ENCODE data around the gene SLC5A2.

DNA sequence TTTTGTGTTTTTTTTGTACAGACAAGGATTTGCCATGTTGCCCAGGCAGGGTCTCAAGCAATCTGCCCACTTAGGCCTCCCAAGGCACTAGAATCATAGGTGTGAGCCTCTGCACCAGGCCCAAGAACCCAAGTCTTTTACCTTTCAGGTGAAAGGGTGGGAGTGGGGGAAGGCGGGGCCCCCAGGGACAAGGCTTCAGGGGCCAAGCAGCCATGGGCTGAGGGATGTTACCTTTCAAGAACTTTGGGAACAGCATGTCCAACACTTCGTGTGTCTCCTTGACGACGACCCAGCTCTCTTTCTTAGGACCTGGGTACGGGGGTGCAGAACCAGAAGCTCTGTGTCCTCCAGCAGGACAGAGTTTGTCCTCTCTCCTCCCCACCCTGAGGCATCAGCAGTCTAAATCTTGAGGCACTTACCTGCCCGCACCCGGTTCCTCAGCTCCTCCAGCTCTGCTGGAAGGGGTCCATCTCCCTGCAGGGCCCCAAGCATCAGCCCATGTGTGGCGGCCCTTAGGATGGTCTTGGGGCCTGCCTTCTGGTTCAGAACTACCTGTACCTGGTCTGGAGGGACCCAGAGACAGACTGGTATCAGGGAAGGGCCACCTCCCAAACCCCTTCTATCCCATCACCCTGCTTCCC, 9.0 kb downstream of the SLC5A2 start:
- TF ChIP-seq, protein P1, sequence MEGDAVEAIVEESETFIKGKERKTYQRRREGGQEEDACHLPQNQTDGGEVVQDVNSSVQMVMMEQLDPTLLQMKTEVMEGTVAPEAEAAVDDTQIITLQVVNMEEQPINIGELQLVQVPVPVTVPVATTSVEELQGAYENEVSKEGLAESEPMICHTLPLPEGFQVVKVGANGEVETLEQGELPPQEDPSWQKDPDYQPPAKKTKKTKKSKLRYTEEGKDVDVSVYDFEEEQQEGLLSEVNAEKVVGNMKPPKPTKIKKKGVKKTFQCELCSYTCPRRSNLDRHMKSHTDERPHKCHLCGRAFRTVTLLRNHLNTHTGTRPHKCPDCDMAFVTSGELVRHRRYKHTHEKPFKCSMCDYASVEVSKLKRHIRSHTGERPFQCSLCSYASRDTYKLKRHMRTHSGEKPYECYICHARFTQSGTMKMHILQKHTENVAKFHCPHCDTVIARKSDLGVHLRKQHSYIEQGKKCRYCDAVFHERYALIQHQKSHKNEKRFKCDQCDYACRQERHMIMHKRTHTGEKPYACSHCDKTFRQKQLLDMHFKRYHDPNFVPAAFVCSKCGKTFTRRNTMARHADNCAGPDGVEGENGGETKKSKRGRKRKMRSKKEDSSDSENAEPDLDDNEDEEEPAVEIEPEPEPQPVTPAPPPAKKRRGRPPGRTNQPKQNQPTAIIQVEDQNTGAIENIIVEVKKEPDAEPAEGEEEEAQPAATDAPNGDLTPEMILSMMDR (conservative IDR thresholded peaks at IDR 0.05 in 1 of 2, IDR thresholded peaks at IDR 0.05 in 1 of 2; ENCODE audit: low read depth in 1 of 2, low read length in 2 of 2) = no peak
- TF ChIP-seq EZH2 (IDR thresholded peaks at IDR 0.05; ENCODE audit: low read length, missing control alignments) = no peak
